ENCODE results near the gene ZNF407.

Gene ZNF407

DNA sequence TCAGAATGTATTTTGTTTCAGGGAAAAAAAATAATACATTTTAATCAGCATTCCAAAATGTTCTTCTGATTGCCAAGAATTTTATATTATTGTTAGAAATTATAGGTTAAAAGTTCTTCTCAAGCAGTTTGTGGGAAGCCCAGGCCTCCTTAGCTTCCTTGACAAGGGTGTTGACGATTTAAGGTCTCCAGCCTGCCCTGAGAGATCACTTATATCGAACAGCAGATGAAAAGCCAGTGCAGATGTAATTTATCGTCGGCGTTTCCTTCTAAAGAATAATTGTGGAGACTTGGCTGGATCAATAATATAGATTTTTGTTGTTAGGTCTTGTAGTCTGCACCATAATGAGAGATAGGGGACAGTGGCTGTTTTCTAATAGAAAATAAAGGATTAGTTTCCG is 280.6 kb downstream of the ZNF407 start:
- no peak overlapping the region for H3K4me3 ChIP-seq (ENCODE audit: low read depth, low read length)
- TF ChIP-seq, protein P1, sequence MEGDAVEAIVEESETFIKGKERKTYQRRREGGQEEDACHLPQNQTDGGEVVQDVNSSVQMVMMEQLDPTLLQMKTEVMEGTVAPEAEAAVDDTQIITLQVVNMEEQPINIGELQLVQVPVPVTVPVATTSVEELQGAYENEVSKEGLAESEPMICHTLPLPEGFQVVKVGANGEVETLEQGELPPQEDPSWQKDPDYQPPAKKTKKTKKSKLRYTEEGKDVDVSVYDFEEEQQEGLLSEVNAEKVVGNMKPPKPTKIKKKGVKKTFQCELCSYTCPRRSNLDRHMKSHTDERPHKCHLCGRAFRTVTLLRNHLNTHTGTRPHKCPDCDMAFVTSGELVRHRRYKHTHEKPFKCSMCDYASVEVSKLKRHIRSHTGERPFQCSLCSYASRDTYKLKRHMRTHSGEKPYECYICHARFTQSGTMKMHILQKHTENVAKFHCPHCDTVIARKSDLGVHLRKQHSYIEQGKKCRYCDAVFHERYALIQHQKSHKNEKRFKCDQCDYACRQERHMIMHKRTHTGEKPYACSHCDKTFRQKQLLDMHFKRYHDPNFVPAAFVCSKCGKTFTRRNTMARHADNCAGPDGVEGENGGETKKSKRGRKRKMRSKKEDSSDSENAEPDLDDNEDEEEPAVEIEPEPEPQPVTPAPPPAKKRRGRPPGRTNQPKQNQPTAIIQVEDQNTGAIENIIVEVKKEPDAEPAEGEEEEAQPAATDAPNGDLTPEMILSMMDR (IDR thresholded peaks at IDR 0.05; ENCODE audit: low read depth, low read length, missing control alignments) = no peak
- DNase-seq (ENCODE audit: low read depth) = no peak

DNA sequence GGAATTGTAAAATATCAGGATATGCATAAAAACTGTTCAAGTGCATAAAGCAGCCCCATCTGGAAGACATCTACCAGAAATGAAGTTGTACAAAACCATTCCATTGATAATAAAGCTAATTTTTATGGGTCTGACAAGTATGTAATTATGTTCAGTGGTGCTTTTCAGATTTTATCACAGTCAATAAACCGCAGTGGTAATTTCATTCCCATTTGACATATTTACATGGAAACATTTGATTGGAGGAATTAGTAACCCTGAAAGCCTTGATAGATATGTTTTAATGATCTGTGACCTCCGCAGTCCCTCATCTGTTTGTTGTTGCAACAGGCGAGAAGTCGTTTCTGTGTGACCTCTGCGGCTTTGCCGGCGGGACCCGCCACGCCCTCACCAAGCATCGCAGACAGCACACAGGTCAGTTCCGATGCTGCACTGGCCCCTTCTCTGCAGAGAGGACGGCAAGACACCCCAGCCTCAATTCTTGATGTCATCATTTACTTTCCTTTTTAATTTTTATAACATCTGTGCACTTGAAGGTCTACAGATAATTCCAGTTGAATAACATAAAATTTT is 283.1 kb downstream of the ZNF407 start:
- TF ChIP-seq, protein P1 (IDR thresholded peaks at IDR 0.05; ENCODE audit: low read depth, low read length, missing control alignments) = no peak
- no peak overlapping the region for H3K4me3 ChIP-seq (ENCODE audit: low read depth, low read length)
- no peak for DNase-seq (ENCODE audit: low read depth)

DNA sequence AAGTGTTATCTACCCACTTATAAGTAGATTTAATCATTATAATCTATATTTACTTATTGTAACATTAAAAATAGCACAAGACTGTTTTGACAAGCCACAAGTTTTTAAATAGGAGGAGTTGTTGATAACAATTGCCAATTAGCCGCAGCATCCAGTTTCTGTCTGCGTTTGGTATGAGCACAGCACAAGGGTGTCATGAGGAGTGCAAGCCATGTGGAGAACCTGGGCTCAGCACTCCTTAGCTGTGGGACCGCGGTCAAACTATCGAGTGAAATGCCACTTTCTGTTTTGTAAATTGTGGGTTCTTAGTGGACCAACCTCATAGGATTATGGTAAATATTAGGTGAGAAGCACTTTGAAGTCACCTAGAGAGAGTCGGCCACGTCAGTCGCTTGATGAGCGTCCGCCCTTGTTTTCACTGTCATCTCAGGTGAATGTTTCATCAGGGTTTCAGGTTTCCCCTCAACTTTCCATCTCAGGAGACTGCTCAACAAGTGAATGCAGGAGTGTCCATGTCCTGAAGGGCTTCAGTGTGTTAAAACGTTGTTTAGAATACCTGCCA is 294.5 kb downstream of the ZNF407 start:
- TF ChIP-seq, protein P1 (IDR thresholded peaks at IDR 0.05; ENCODE audit: low read depth, low read length, missing control alignments) = no peak
- DNase-seq (ENCODE audit: low read depth) = no peak
- no peak overlapping the region for H3K4me3 ChIP-seq (ENCODE audit: low read depth, low read length)

DNA sequence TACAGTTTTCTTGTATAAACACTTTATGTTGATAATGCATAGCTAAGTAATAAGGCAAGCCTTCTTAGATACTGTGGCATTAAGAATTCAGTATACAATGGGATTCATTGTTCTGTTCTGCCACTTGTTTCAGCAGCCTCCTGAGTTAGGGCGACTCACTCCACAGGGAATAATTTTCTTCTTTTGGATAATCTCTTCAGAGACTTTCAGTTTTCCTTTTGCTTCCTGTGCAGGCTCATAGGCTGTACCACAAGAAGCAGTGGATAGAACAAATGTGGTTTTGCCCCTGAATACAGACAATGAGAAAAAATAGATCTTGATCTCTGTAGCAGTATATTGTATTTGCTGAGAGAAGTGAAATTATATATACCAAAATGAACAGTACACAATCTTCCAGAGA is 298.0 kb downstream of the ZNF407 start:
- TF ChIP-seq, protein P1 (IDR thresholded peaks at IDR 0.05; ENCODE audit: low read depth, low read length, missing control alignments) = no peak
- no peak for DNase-seq (ENCODE audit: low read depth)
- H3K4me3 ChIP-seq (ENCODE audit: low read depth, low read length) = no peak overlapping the region

DNA sequence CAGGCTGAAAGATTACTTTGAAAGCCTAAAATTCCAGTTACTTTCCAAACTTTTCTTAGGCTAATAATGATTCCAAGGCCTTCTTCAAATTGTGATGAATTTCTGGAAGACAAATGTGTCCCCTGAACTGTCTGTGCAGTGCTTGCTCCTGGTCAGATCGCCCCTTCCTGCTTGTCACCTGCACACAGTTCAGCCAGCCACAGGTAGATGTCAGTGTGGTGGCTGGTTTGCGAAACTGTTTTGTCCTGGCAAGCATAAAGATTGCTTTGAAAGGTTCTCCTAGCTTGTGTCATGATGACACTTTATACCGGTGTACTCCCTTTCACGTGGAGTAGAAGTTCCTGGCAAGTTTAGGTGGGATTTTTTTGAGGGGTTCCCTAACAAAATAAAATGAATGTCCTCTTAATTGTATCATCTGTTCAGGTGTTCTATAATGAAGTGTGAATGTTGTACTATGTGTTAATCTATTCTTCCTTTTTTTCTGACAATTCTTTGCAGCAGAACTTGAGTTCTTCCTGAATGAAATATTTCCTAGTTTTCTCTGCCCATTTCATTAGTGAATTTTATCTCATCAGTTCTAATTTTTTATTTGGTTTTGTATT is 298.8 kb downstream of the ZNF407 start:
- no peak overlapping the region for H3K4me3 ChIP-seq (ENCODE audit: low read depth, low read length)
- DNase-seq (ENCODE audit: low read depth) = peak; percentile 15
- TF ChIP-seq, protein P1 (IDR thresholded peaks at IDR 0.05; ENCODE audit: low read depth, low read length, missing control alignments) = peak; percentile 66

DNA sequence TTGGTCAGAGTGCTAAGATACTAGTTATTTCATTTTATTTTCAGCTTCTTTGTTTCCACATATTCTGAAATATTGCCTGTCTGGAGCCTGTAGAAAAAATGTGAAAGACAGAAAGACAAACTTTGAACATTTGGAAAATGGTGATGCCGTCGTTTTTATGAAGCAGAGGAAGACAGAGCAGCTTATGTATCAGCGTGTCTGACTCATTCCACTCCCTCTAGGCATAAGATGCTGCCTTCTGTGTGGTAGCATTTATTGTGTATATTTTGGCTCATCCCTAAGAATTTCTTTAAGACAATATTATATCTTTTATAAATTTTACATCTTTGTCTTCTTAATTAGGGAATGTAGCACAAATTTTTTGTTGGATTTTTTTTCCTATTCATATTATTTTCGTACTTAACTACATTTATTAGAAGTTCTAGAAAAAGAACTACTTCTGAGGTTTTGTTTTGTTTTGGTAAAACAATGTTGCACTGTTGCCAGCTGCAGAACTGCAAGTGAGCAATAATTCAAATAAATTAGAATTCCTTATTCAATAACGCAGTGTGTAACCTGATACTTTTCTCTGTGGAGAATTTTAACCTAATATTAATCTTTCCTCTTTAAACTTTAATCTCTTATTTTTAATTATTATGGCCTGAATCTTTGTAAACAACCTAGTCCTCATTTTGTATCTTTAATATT is 300.4 kb downstream of the ZNF407 start:
- DNase-seq (ENCODE audit: low read depth) = no peak
- H3K4me3 ChIP-seq (ENCODE audit: low read depth, low read length) = no peak overlapping the region

More for the DNA sequence above, 300.4 kb downstream of the ZNF407 start:
- TF ChIP-seq, protein P1 (IDR thresholded peaks at IDR 0.05; ENCODE audit: low read depth, low read length, missing control alignments) = no peak
